ENCODE results near the gene ADM2. TPM values are rescaled to one million over a fixed set of nuclear protein-coding genes. Genes with fewer than 3 reads are reported as not detected.

ADM2 gene
- total RNA-seq, 1 experiment from 2014 or later = 10.9 TPM

GRCh38 chr22:50440544-50441249 is 40.6 kb upstream of the ADM2 start:
- no peak for DNase-seq (ENCODE audit: low spot score)
- ChIA-PET CTCF (interaction anchor here (0.8 to 1.6 kb wide), 2 partner anchors 57 to 99 kb away, joined by 3 to 5 read pairs; no protein-coding TSS in a partner anchor), POLR2A (no interaction called here)
- TF ChIP-seq EMX1 (CRISPR knock-in tag; IDR thresholded peaks at IDR 0.05) (no peak), CREB1 (CRISPR knock-in tag; IDR thresholded peaks at IDR 0.05) (no peak), AFF4 (CRISPR knock-in tag; IDR thresholded peaks at IDR 0.05; ENCODE audit: borderline replicate concordance) (no peak), TEAD1 (CRISPR knock-in tag; IDR thresholded peaks at IDR 0.05) (no peak), MAX (CRISPR knock-in tag; IDR thresholded peaks at IDR 0.05) (no peak), ATF3 (CRISPR knock-in tag; conservative IDR thresholded peaks at IDR 0.05) (no peak), ZNF396 (CRISPR knock-in tag; IDR thresholded peaks at IDR 0.05; ENCODE audit: borderline replicate concordance) (no peak), ZNF425 (CRISPR knock-in tag; conservative IDR thresholded peaks at IDR 0.05) (no peak), MLX (CRISPR knock-in tag; IDR thresholded peaks at IDR 0.05) (no peak), ATF2 (CRISPR knock-in tag; IDR thresholded peaks at IDR 0.05; ENCODE audit: borderline replicate concordance, low read depth) (no peak), ZNF281 (CRISPR knock-in tag; IDR thresholded peaks at IDR 0.05) (no peak), TCF7 (CRISPR knock-in tag; IDR thresholded peaks at IDR 0.05; ENCODE audit: low read depth) (no peak), ATF6 (CRISPR knock-in tag; IDR thresholded peaks at IDR 0.05) (no peak), NFYB (CRISPR knock-in tag; conservative IDR thresholded peaks at IDR 0.05; ENCODE audit: low read depth) (no peak), ZMAT4 (CRISPR knock-in tag; IDR thresholded peaks at IDR 0.05) (no peak), CBFB (CRISPR knock-in tag; IDR thresholded peaks at IDR 0.05; ENCODE audit: low read depth) (no peak)
- Mint-ChIP-seq H3K27me3 (ENCODE audit: low read depth) (no peaks in the 10 kb centered on the region), H3K36me3 (no peaks in the 10 kb centered on the region; the same call in 1 of the 2 replicates), H3K9me3 (no peaks in the 10 kb centered on the region), H3K27ac (no peak overlapping the region), H3K4me1 (no peaks in the 10 kb centered on the region), H3K4me3 (no peak overlapping the region)
- ATAC-seq = no peak; the same call in 1 of the 2 replicates
